Endothelial cell (in vitro differentiated cells): ENCODE results near the gene NOP53. TPM values are rescaled to one million over a fixed set of nuclear protein-coding genes. Genes with fewer than 3 reads are reported as not detected.
A peak's percentile ranks its signal among the peaks of the same experiment; 100 is the strongest.
"Not testable (repeated sequence)": the region's sequence is repeated elsewhere in the genome, so short reads cannot be mapped to it uniquely, and the experiment has no call there.

Experiments
- DNase-seq: peaks from one replicate; pipeline ENCODE4 v3.0.0; 2021; ENCODE audit warnings: low spot score
- H3K27ac Mint-ChIP-seq: one replicate; pipeline ENCODE4 v1.8.0; 2021; ENCODE audit warnings: mixed read lengths, inconsistent platforms; ENCODE audit not compliant: unreplicated experiment
- H3K27me3 Mint-ChIP-seq: one replicate; pipeline ENCODE4 v1.8.0; 2021; ENCODE audit warnings: mild to moderate bottlenecking, moderate library complexity, mixed read lengths, inconsistent platforms; ENCODE audit not compliant: unreplicated experiment
- H3K36me3 Mint-ChIP-seq: one replicate; pipeline ENCODE4 v1.8.0; 2021; ENCODE audit warnings: mild to moderate bottlenecking, low read depth, mixed read lengths, inconsistent platforms; ENCODE audit not compliant: unreplicated experiment
- H3K4me1 Mint-ChIP-seq: one replicate; pipeline ENCODE4 v1.8.0; 2021; ENCODE audit warnings: mild to moderate bottlenecking, mixed read lengths, inconsistent platforms; ENCODE audit not compliant: unreplicated experiment
- H3K4me3 Mint-ChIP-seq: one replicate; pipeline ENCODE4 v1.8.0; 2021; ENCODE audit warnings: mild to moderate bottlenecking, mixed read lengths, inconsistent platforms; ENCODE audit not compliant: unreplicated experiment
- H3K9me3 Mint-ChIP-seq: one replicate; pipeline ENCODE4 v1.8.0; 2021; ENCODE audit warnings: mixed read lengths, inconsistent platforms; ENCODE audit not compliant: unreplicated experiment
- CTCF ChIP-seq: fragments of 200-600 bp; sonication (generic); IDR thresholded peaks from one replicate; pipeline ENCODE4 v1.5.0; 2021; ENCODE audit warnings: antibody characterized with exemption; ENCODE audit not compliant: unreplicated experiment
- total RNA-seq: library from RNA; stranded (reverse); fragmentation: NEBNext Ultra II Directional; extraction: Animal tissue kit (Norgen Biotek cat#: 25700); gene quantifications from one replicate; pipeline ENCODE4 v1.2.1, GENCODE V29; 2021; ENCODE audit not compliant: unreplicated experiment

Gene NOP53
- total RNA-seq, 1 donor from 2014 or later, result 324 TPM

- peak; percentile 68 for DNase-seq
- TF ChIP-seq CTCF, result peak; percentile 99
- Mint-ChIP-seq H3K4me3 (peak within 1 kb of the TSS; percentile 91), H3K27me3 (peaks cover 7% of the 10 kb centered on the region), H3K4me1 (peaks cover 10% of the 10 kb centered on the region), H3K27ac (no peak within 1 kb of the TSS), H3K36me3 (peaks cover 17% of the 10 kb centered on the region), H3K9me3 (no peaks in the 10 kb centered on the region)
These were observed 32.0 kb upstream of the NOP53 start, which contains the start of gene EHD2 for GRCh38 chr19:47713046-47714021. TSS of gene EHD2 (plus strand) at chr19:47713422. CDS start at chr19:47716613, 3,191 bp downstream.

GRCh38 chr19:47714339-47714738 lies 31.0 kb upstream of the NOP53 start:
- peak overlapping the region; percentile 91 for H3K4me3 Mint-ChIP-seq
- peaks cover 17% of the 10 kb centered on the region for H3K36me3 Mint-ChIP-seq
- no peaks in the 10 kb centered on the region for H3K9me3 Mint-ChIP-seq
- H3K4me1 Mint-ChIP-seq, result peaks cover 13% of the 10 kb centered on the region
- peaks cover 7% of the 10 kb centered on the region for H3K27me3 Mint-ChIP-seq
- H3K27ac Mint-ChIP-seq, result no peak overlapping the region
- TF ChIP-seq CTCF, result no peak
- no peak for DNase-seq

GRCh38 chr19:47714855-47715254 lies 30.5 kb upstream of the NOP53 start:
- H3K36me3 Mint-ChIP-seq, result peaks cover 17% of the 10 kb centered on the region
- H3K4me1 Mint-ChIP-seq, result peaks cover 13% of the 10 kb centered on the region
- H3K9me3 Mint-ChIP-seq, DNase-seq, H3K27ac Mint-ChIP-seq, H3K27me3 Mint-ChIP-seq: not testable (repeated sequence)
- H3K4me3 Mint-ChIP-seq, result peak overlapping the region; percentile 91

- H3K4me3 Mint-ChIP-seq, result peak overlapping the region; percentile 47
These were observed 28.9 kb upstream of the NOP53 start for GRCh38 chr19:47716270-47716937.

GRCh38 chr19:47718415-47719046 lies 26.8 kb upstream of the NOP53 start:
- Mint-ChIP-seq H3K36me3 (peaks cover 26% of the 10 kb centered on the region), H3K4me3 (peak overlapping the region; percentile 74), H3K4me1 (peaks cover 15% of the 10 kb centered on the region), H3K27me3 (peaks cover 13% of the 10 kb centered on the region)
- DNase-seq, H3K9me3 Mint-ChIP-seq, H3K27ac Mint-ChIP-seq: not testable (repeated sequence)

More at GRCh38 chr19:47716270-47716937, 28.9 kb upstream of the NOP53 start:
- no peak for TF ChIP-seq CTCF
- peaks cover 16% of the 10 kb centered on the region for H3K4me1 Mint-ChIP-seq
- DNase-seq, result no peak
- H3K27ac Mint-ChIP-seq, result no peak overlapping the region
- peaks cover 26% of the 10 kb centered on the region for H3K36me3 Mint-ChIP-seq
- H3K27me3 Mint-ChIP-seq, result peaks cover 11% of the 10 kb centered on the region
- H3K9me3 Mint-ChIP-seq, result no peaks in the 10 kb centered on the region
